ENCODE results near the gene JAML. TPM values are rescaled to one million over a fixed set of nuclear protein-coding genes. Genes with fewer than 3 reads are reported as not detected.

JAML gene
- total and polyA plus RNA-seq, 2 of the 8 experiments (the other 6 are each of a cell fraction or from before 2014, with no cell fraction given): 0.12 to 0.58 TPM

GRCh38 chr11:118226781-118227180 lies 2.0 kb upstream of the JAML start:
- Histone ChIP-seq H3K9ac (replicated peaks in 1 of 4; ENCODE audit: extremely low read depth in 1 of 4, low read depth in 3 of 4, low read length in 3 of 4) (no peak overlapping the region), H3K4ac (replicated peaks; ENCODE audit: insufficient read length, low read depth, low read length) (no peak overlapping the region), H3K18ac (ENCODE audit: extremely low read depth, low read length) (no peak overlapping the region), H3K23ac (ENCODE audit: insufficient read length) (no peak overlapping the region), H2BK15ac (ENCODE audit: low read length) (no peak overlapping the region), H4K8ac (ENCODE audit: extremely low read depth, insufficient read depth, low read length) (no peak overlapping the region), H2AK5ac (ENCODE audit: low read depth, low read length) (no peak overlapping the region), H3K4me3 (ENCODE audit: extremely low read depth in 1 of 4, insufficient read depth in 2 of 4, low read depth in 3 of 4, low read length in 4 of 4) (no peak overlapping the region), H3K4me2 (ENCODE audit: insufficient read depth in 1 of 2, low read depth in 2 of 2, low read length in 2 of 2) (no peak overlapping the region), H2BK20ac (ENCODE audit: low read length) (no peak overlapping the region), H4K20me1 (replicated peaks in 1 of 2; ENCODE audit: control insufficient read depth in 1 of 2, insufficient read depth in 2 of 2, low read length in 2 of 2) (no peaks in the 10 kb centered on the region), H3K14ac (ENCODE audit: insufficient read length) (no peak overlapping the region), H3K27ac (ENCODE audit: low read depth, low read length) (no peak overlapping the region), H3K23me2 (ENCODE audit: low read depth, low read length) (no peaks in the 10 kb centered on the region), H3K27me3 (replicated peaks in 1 of 4; ENCODE audit: control insufficient read depth in 3 of 4, extremely low read depth in 1 of 4, insufficient read depth in 3 of 4, low read length in 3 of 4) (no peaks in the 10 kb centered on the region), H2AFZ (ENCODE audit: low read length) (no peak overlapping the region), H2BK120ac (replicated peaks; ENCODE audit: low read depth, low read length) (no peak overlapping the region), H3K79me2 (ENCODE audit: control insufficient read depth in 1 of 2, insufficient read depth in 2 of 2, low read length in 2 of 2) (no peaks in the 10 kb centered on the region), H2BK5ac (ENCODE audit: low read depth, low read length) (no peak overlapping the region), H3K56ac (replicated peaks; ENCODE audit: insufficient read length, low read depth, low read length) (no peak overlapping the region), H3K9me3 (ENCODE audit: insufficient read depth in 2 of 2, low read depth in 1 of 2, low read length in 1 of 2) (no peaks in the 10 kb centered on the region), H3K36me3 (ENCODE audit: control insufficient read depth in 2 of 4, insufficient read depth in 4 of 4, low read length in 3 of 4) (no peaks in the 10 kb centered on the region), H2BK12ac (ENCODE audit: low read depth, low read length) (no peak overlapping the region), H4K5ac (ENCODE audit: insufficient read length, low read depth, low read length) (no peak overlapping the region), H3K79me1 (ENCODE audit: low read depth, low read length) (no peaks in the 10 kb centered on the region), H4K91ac (replicated peaks; ENCODE audit: insufficient read length, low read length) (no peak overlapping the region), H3K4me1 (replicated peaks in 1 of 4; ENCODE audit: control insufficient read depth in 3 of 4, insufficient read depth in 4 of 4, low read length in 3 of 4) (no peaks in the 10 kb centered on the region)
- ChIA-PET POLR2A (ENCODE audit: partially characterized antibody) (no interaction called here), CTCF (ENCODE audit: partially characterized antibody) (interaction anchor here (1.4 to 2.1 kb wide), 4 partner anchors 10 to 69 kb away, joined by 3 to 8 read pairs (median 4); no protein-coding TSS in a partner anchor)
- 74% methylated on average over 2 of the region's 2 CpGs; no CpG with 5 or more reads in 1 of the 2 experiments for WGBS, 2 experiments (ENCODE audit: extremely low coverage in 1 of 2, insufficient coverage in 1 of 2, insufficient read length in 1 of 2, insufficient replicate concordance in 2 of 2, low coverage in 1 of 2, low lambda C conversion rate in 2 of 2, missing lambda C conversion rate in 1 of 2)
- DNase-seq (ENCODE audit: low read depth in 1 of 2, low spot score in 2 of 2): no peak
- FAIRE-seq: no peak
- TF ChIP-seq SIRT6 (IDR thresholded peaks at IDR 0.05; ENCODE audit: low read length): no peak
- TF ChIP-seq TEAD4 (IDR thresholded peaks at IDR 0.05; ENCODE audit: low read depth, low read length): no peak
- TF ChIP-seq POU5F1 (IDR thresholded peaks at IDR 0.05; ENCODE audit: low read depth, low read length): no peak
- TF ChIP-seq KDM1A (IDR thresholded peaks at IDR 0.05; ENCODE audit: borderline replicate concordance, low read length): no peak
- TF ChIP-seq TAF1 (IDR thresholded peaks at IDR 0.05; ENCODE audit: low read depth, low read length): no peak

All from H1 (cell line).